PC-3 (cell line): Measurements from ENCODE around the gene GPRIN1.

Experiments
- CTCF ChIP-seq: fragments of 300-600 bp; sonication (generic); conservative IDR thresholded peaks from 2 replicates; pipeline ENCODE4 v1.5.1; 2017; ENCODE audit warnings: antibody characterized with exemption, low read depth, mild to moderate bottlenecking, low read length
- EZH2phosphoT487 ChIP-seq: fragments of 300-600 bp; sonication (generic); IDR thresholded peaks from 2 replicates; pipeline ENCODE4 v1.6.1; 2018; ENCODE audit warnings: mild to moderate bottlenecking, antibody characterized with exemption, low read length, borderline replicate concordance

DNA sequence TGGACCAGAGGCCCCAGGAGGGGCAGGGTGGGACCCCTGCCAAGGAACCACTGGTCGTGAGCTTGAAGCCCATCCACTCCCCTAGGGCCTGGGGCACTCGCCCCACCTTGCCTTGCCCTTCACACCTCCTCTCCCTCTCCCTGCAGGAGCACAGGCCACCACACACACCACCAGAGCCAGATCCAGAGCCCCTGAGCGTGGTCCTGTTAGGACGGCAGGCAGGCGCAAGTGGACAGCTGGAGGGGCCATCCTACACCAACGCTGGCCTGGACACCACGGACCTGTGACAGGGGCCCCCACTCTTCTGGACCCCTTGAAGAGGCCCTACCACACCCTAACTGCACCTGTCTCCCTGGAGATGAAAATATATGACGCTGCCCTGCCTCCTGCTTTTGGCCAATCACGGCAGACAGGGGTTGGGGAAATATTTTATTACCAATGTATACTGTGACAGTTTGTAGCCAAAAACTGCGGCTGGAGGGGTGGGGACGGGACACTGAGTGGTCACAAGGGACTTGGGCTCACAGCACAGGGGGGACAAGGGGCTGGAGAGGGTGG lies 14.5 kb downstream of the GPRIN1 start:
- TF ChIP-seq CTCF (no peak), EZH2phosphoT487 (no peak)
